VCaP (cell line): Measurements from ENCODE around the gene TMPRSS4.

ENCODE experiments used
- H3K27ac ChIP-seq: fragments of 450-650 bp; 2 replicates; pipeline ENCODE4 v1.5.1; 2017
- CTCF ChIP-seq: fragments of 450-650 bp; conservative IDR thresholded peaks from 2 replicates; pipeline ENCODE4 v1.5.1; 2017; ENCODE audit warnings: mild to moderate bottlenecking, moderate library complexity

TMPRSS4 gene

DNA sequence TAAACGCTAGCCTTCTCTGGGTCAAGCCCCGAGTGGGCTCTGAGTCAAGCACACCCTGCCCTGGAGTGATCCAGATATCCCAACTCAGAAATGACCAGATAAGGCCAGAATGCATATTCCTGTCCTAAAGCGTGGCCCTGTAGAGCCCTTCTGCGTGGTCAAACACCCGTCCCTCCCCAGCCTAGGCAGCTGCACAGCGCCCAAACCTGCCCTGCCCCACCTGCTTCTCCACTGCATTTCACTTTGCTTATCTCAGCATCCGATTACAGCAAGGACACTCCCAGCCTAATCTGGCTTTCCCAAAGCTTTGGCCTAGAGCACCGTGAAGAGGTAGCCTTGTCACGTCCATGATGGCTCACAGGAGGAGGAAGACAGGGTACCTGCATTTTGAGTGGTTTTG is 11.9 kb upstream of the TMPRSS4 start:
- no peak for TF ChIP-seq CTCF
- H3K27ac ChIP-seq = no peak overlapping the region

- TF ChIP-seq CTCF = no peak
- H3K27ac ChIP-seq = no peak overlapping the region
Observed at GRCh38 chr11:118065384-118065783, 11.5 kb upstream of the TMPRSS4 start.

GRCh38 chr11:118067006-118067405 is 9.9 kb upstream of the TMPRSS4 start:
- no peak for TF ChIP-seq CTCF
- H3K27ac ChIP-seq = no peak overlapping the region

DNA sequence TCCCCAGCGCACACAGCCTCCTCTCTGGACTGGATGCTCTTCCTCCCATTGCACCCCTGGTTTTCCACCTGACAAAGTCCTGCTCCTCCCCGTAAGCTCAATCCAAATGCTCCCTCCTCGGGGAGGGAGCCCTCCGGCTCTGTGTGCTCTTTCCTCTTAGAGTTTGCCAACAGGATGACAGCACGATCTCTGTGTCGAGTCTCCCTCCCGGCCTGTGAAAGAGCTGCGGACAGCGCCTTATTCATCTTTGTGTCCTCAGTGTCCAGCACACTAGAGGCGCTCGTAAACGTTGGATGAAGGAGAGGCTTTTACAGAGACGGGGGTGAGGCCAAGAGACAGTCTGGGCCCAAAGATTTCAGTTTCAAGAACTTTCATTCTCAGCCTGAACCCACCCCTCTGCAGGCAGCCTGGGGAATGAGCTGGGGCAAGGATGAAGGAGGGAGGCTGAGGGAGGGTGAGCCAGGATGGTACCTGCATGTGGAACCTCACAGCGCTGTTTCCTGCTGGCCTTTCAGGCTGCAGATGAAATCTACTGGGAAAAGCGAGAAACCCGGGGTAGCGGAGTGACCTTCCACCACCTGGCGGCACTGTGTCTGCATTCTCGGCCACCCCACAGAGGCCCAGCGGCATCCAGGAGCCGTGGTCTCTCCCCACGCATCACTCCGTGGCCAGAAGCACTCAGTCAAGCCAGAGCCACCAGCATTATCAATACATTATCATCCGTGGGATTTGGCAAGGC is 8.5 kb upstream of the TMPRSS4 start:
- no peak for TF ChIP-seq CTCF
- H3K27ac ChIP-seq = no peak overlapping the region

GRCh38 chr11:118068945-118069612 is 7.8 kb upstream of the TMPRSS4 start:
- TF ChIP-seq CTCF = no peak
- H3K27ac ChIP-seq = no peak overlapping the region

DNA sequence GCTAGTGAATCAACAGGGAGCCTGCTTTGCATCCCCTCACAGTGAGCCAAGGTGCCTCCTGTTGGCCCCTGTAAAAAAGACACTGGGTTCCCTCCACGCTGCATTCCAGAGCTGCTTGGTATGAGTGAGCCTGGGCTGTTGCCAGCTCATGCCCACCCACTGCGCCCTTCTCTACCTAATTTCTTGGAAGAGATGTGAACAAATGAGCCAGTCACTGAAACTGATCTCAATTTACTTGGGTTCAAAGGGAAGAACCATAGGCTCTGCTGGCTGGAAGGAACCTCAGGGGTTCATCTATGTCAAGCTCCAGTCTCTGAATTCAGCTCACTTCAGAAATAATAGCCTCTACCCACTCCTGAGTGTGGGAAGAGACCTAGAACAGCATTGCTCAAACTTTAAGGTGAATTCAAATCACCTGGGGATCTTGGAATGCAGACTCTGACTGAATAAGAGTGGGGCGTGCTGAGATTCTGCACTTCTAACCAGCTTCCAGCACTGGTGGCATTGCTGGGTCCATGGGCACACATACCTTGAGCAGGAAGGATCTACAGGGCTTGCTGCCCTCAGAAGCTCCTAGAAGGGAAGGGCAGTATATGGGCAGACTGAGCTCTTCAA is 5.4 kb upstream of the TMPRSS4 start:
- H3K27ac ChIP-seq = no peak overlapping the region
- no peak for TF ChIP-seq CTCF

- no peak for TF ChIP-seq CTCF
- H3K27ac ChIP-seq = no peak overlapping the region
Observed at GRCh38 chr11:118073554-118073953, 3.3 kb upstream of the TMPRSS4 start.
